CD14-positive monocyte (primary cell): ENCODE data around the gene SRCIN1. TPM values are rescaled to one million over a fixed set of nuclear protein-coding genes. Genes with fewer than 3 reads are reported as not detected.

ENCODE experiments used
- DNase-seq, 3 donors: peaks; one replicate each; pipeline ENCODE4 v3.0.0-alpha.2; 2011 to 2022
- H2AFZ ChIP-seq: 2 replicates; pipeline ENCODE4 v1.6.0; 2012; ENCODE audit warnings: mild to moderate bottlenecking, low read depth, low read length, inconsistent platforms; ENCODE audit not compliant: insufficient read depth, poor library complexity, severe bottlenecking
- H3K27ac ChIP-seq, 2 donors: 1 replicate in 1 of 2; 2 replicates in 1 of 2; pipeline ENCODE4 v1.5.1; 2012 to 2013; ENCODE audit warnings: low read length in 2 of 2, control low read depth in 1 of 2, inconsistent platforms in 1 of 2, low read depth in 1 of 2, mild to moderate bottlenecking in 1 of 2
- H3K27me3 ChIP-seq, 2 donors: one replicate each; pipeline versions ENCODE4 v1.6.0 to v1.6.1; 2011 to 2013; ENCODE audit warnings: low read length in 2 of 2; ENCODE audit not compliant: control insufficient read depth in 2 of 2, insufficient read depth in 2 of 2
- H3K36me3 ChIP-seq, 2 donors: replicated peaks in 1 of 2; 1 replicate in 1 of 2; 2 replicates in 1 of 2; pipeline versions ENCODE4 v1.5.1 to v1.6.1; 2012 to 2013; ENCODE audit warnings: low read length in 2 of 2, control low read depth in 1 of 2, inconsistent platforms in 1 of 2, mild to moderate bottlenecking in 1 of 2; ENCODE audit not compliant: insufficient read depth in 2 of 2, control insufficient read depth in 1 of 2
- H3K4me1 ChIP-seq, 2 donors: 1 replicate in 1 of 2; 2 replicates in 1 of 2; pipeline versions ENCODE4 v1.5.1 to v1.6.1; 2012 to 2013; ENCODE audit warnings: low read length in 2 of 2, control low read depth in 1 of 2, inconsistent platforms in 1 of 2, mild to moderate bottlenecking in 1 of 2, moderate library complexity in 1 of 2; ENCODE audit not compliant: insufficient read depth in 2 of 2, control insufficient read depth in 1 of 2
- H3K4me2 ChIP-seq: replicated peaks from 2 replicates; pipeline ENCODE3; 2012; ENCODE audit warnings: low read length, moderate library complexity, mild to moderate bottlenecking; ENCODE audit not compliant: poor library complexity, severe bottlenecking; ENCODE audit errors: extremely low read depth
- H3K4me3 ChIP-seq, 3 experiments: fragments of 200-600 bp in 1 of 3; sonication (generic) in 1 of 3; replicated peaks in 1 of 3; 1 replicate in 2 of 3; 2 replicates in 1 of 3; pipeline ENCODE4 v1.5.1; 2011 to 2013; ENCODE audit warnings: low read length in 3 of 3, mild to moderate bottlenecking in 3 of 3, control low read depth in 2 of 3, low read depth in 2 of 3, inconsistent platforms in 1 of 3, moderate library complexity in 1 of 3
- H3K79me2 ChIP-seq: 2 replicates; pipeline ENCODE4 v1.6.0; 2012; ENCODE audit warnings: mild to moderate bottlenecking, control low read depth, inconsistent platforms, low read length, moderate library complexity; ENCODE audit not compliant: insufficient read depth
- H3K9ac ChIP-seq: 2 replicates; pipeline ENCODE4 v1.6.0; 2017; ENCODE audit warnings: low read length, mild to moderate bottlenecking; ENCODE audit not compliant: insufficient read depth, poor library complexity, severe bottlenecking
- H3K9me3 ChIP-seq, 2 donors: replicated peaks in 1 of 2; 1 replicate in 1 of 2; 2 replicates in 1 of 2; pipeline versions ENCODE4 v1.5.1 to v1.6.1; 2012 to 2013; ENCODE audit warnings: low read length in 2 of 2, control low read depth in 1 of 2; ENCODE audit not compliant: control insufficient read depth in 1 of 2, insufficient read depth in 1 of 2
- H4K20me1 ChIP-seq: 2 replicates; pipeline ENCODE4 v1.6.0; 2012; ENCODE audit warnings: mild to moderate bottlenecking, low read length, control low read depth, moderate library complexity; ENCODE audit not compliant: insufficient read depth
- H3K27ac Mint-ChIP-seq, 7 donors: one replicate each; pipeline ENCODE4 v1.8.0; 2020; ENCODE audit warnings: mild to moderate bottlenecking in 7 of 7, mixed read lengths in 7 of 7, moderate library complexity in 6 of 7, inconsistent platforms in 2 of 7
- H3K27me3 Mint-ChIP-seq, 3 donors: one replicate each; pipeline ENCODE4 v1.8.0; 2021 to 2022; ENCODE audit warnings: low read depth in 3 of 3, mild to moderate bottlenecking in 3 of 3, mixed read lengths in 3 of 3, moderate library complexity in 3 of 3, inconsistent platforms in 1 of 3
- H3K36me3 Mint-ChIP-seq, 2 donors: one replicate each; pipeline ENCODE4 v1.8.0; 2020; ENCODE audit warnings: mixed read lengths in 2 of 2, inconsistent platforms in 1 of 2, mild to moderate bottlenecking in 1 of 2
- H3K4me1 Mint-ChIP-seq: one replicate; pipeline ENCODE4 v1.8.0; 2020; ENCODE audit warnings: mild to moderate bottlenecking, mixed read lengths
- H3K4me3 Mint-ChIP-seq, 2 donors: one replicate each; pipeline ENCODE4 v1.8.0; 2020; ENCODE audit warnings: mild to moderate bottlenecking in 2 of 2, mixed read lengths in 2 of 2, moderate library complexity in 1 of 2
- H3K9me3 Mint-ChIP-seq, 7 donors: one replicate each; pipeline ENCODE4 v1.8.0; 2020 to 2022; ENCODE audit warnings: mixed read lengths in 7 of 7, mild to moderate bottlenecking in 6 of 7, moderate library complexity in 6 of 7, inconsistent platforms in 2 of 7
- WGBS: methylation state at CpG from one replicate; pipeline ENCODE4 v1.1.5; 2013; ENCODE audit warnings: missing lambda C conversion rate; ENCODE audit not compliant: insufficient coverage; 5-methylcytosine and 5-hydroxymethylcytosine counted together
- intact Hi-C, 2 donors: fragments of 100-400 bp; cut with micrococcal nuclease; formaldehyde crosslinking; loops; one replicate each; pipeline versions ENCODE4 v1.15.0 to v1.15.1; 2023
- polyA plus RNA-seq, 3 donors: library from polyadenylated mRNA; depleted of rRNA in 1 of 3; unstranded in 2 of 3; stranded (reverse) in 1 of 3; fragments of 300-500 nt in 2 of 3; fragments of >200 nt in 1 of 3; fragmentation: Illumina TruSeq in 2 of 3; gene quantifications; 1 replicate in 2 of 3; 2 replicates in 1 of 3; pipeline ENCODE4 v1.2.3, GENCODE V29; 2012 to 2021
- TF ChIP-seq, protein P1 (sequence below): fragments of 200-600 bp; IDR thresholded peaks from one replicate; pipeline ENCODE4 v1.8.0; 2022; ENCODE audit warnings: antibody characterized with exemption, mild to moderate bottlenecking

The SRCIN1 gene
- polyA plus RNA-seq, 3 donors = 0.01 TPM; not detected in 2

DNA sequence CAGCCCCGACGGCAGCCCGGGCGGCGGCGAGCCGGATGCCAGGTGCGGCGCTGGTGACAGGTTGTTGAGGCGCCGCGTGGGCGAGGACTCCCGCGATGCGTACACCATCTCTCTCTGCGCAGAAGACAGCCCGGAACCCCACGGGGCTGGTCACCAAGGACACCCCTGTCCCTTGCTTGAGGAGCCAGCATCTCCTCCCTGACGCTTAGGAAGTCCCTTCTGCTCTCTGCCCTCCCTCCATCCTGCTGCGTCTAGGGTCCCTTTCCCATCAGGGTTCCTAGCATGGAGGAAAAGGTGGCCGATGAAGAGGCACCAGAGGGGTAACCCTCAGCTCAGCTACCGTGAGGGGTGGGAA is 43.6 kb downstream of the SRCIN1 start:
- intact Hi-C loops = no loop called here
- Histone ChIP-seq H2AFZ (no peak overlapping the region), H3K4me3 (no peak overlapping the region), H3K36me3 (no peaks in the 10 kb centered on the region), H3K79me2 (no peaks in the 10 kb centered on the region), H4K20me1 (peaks cover 5% of the 10 kb centered on the region), H3K9me3 (peaks cover 0 to 36% of the 10 kb centered on the region in 2 donors), H3K27me3 (peaks cover 59 to 83% of the 10 kb centered on the region in 2 donors), H3K4me2 (no peak overlapping the region), H3K4me1 (peaks cover 34 to 36% of the 10 kb centered on the region in 2 donors), H3K9ac (no peak overlapping the region), H3K27ac (no peak overlapping the region)
- DNase-seq = no peak
- Mint-ChIP-seq H3K27ac (no peak overlapping the region), H3K36me3 (peaks cover 5 to 8% of the 10 kb centered on the region in 2 donors), H3K4me1 (peaks cover 36% of the 10 kb centered on the region), H3K27me3 (peaks cover 75 to 88% (median 80%) of the 10 kb centered on the region in 3 donors), H3K9me3 (peaks cover 7 to 46% (median 21%) of the 10 kb centered on the region in 7 donors), H3K4me3 (peak overlapping the region in 1 of 2 donors; percentile 80)
- WGBS = 10% methylated on average over 19 of the region's 23 CpGs
- TF ChIP-seq, protein P1, sequence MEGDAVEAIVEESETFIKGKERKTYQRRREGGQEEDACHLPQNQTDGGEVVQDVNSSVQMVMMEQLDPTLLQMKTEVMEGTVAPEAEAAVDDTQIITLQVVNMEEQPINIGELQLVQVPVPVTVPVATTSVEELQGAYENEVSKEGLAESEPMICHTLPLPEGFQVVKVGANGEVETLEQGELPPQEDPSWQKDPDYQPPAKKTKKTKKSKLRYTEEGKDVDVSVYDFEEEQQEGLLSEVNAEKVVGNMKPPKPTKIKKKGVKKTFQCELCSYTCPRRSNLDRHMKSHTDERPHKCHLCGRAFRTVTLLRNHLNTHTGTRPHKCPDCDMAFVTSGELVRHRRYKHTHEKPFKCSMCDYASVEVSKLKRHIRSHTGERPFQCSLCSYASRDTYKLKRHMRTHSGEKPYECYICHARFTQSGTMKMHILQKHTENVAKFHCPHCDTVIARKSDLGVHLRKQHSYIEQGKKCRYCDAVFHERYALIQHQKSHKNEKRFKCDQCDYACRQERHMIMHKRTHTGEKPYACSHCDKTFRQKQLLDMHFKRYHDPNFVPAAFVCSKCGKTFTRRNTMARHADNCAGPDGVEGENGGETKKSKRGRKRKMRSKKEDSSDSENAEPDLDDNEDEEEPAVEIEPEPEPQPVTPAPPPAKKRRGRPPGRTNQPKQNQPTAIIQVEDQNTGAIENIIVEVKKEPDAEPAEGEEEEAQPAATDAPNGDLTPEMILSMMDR = no peak

DNA sequence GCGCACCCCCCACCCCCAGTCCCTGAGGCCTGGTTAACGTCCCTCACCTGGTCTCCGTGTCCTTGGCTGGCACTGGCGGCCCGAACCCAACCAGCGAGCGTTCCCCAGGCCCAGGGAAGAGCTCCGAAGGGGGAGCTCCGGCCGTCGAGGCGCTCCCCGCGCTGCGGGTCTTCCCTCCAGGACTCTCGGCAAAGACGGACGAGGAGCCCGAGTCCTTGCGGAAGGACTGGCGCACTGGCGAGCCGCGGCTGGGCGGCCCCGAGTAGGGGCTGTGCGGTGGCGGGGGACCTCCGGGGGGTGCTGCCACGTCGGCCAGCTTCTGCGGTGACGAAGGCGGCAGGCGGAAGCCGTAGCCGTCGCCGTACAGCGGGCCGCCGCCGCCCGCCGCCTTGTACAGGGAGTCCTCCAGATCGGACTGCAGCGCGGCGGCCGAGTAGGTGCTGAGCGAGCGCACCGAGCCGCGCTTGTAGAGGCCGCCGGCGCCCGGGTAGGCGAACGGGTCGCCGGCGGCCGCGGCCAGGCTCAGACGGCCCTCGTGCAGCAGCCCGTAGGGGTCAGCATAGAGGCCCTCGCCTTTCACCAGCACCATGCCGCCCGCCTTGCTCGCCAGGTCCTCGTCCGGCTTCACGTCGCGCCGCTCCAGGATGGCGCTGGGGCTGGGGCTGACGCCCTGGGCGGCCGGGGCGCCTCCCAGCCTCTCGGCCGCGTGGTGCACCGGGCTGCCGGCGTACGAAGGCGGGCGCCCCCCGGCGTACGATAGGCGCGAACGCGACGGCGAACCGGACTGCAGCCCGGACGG is 44.1 kb downstream of the SRCIN1 start:
- H3K4me2 ChIP-seq = no peak overlapping the region
- H3K9ac ChIP-seq = no peak overlapping the region
- intact Hi-C loops = no loop called here
- H3K4me1 ChIP-seq = peaks cover 34 to 42% of the 10 kb centered on the region in 2 donors
- H3K79me2 ChIP-seq = no peaks in the 10 kb centered on the region
- Mint-ChIP-seq H3K27ac (no peak overlapping the region), H3K9me3 (peaks cover 6 to 46% (median 18%) of the 10 kb centered on the region in 7 donors), H3K27me3 (peaks cover 70 to 83% (median 77%) of the 10 kb centered on the region in 3 donors), H3K36me3 (peaks cover 5 to 8% of the 10 kb centered on the region in 2 donors), H3K4me1 (peaks cover 41% of the 10 kb centered on the region), H3K4me3 (peak overlapping the region in 1 of 2 donors; percentile 88)
- TF ChIP-seq, protein P1 = no peak
- H4K20me1 ChIP-seq = peaks cover 5% of the 10 kb centered on the region
- H3K27ac ChIP-seq = no peak overlapping the region
- no peak overlapping the region for H3K4me3 ChIP-seq
- no peaks in the 10 kb centered on the region for H3K36me3 ChIP-seq
- no peak overlapping the region for H2AFZ ChIP-seq
- no peak for DNase-seq
- H3K9me3 ChIP-seq = peaks cover 0 to 36% of the 10 kb centered on the region in 2 donors
- WGBS = 7% methylated on average over 105 of the region's 105 CpGs
- peaks cover 57 to 79% of the 10 kb centered on the region in 2 donors for H3K27me3 ChIP-seq
